Kidney (tissue), 14 donors: ENCODE measurements around the gene BPIFA3. TPM values are rescaled to one million over a fixed set of nuclear protein-coding genes. Genes with fewer than 3 reads are reported as not detected.
"Not testable (repeated sequence)": the region's sequence is repeated elsewhere in the genome, so short reads cannot be mapped to it uniquely, and the experiment has no call there.

Experiments used
- DNase-seq, 5 donors: peaks; one replicate each; pipeline ENCODE4 v3.0.0-alpha.2; 2013 to 2020
- FAIRE-seq: peaks from 2 replicates; lab custom pipeline; 2012; peaks lifted over from hg19 to GRCh38; lab: Jason Lieb, UNC
- H3K27ac ChIP-seq, 2 donors: one replicate each; pipeline ENCODE4 v1.7.0; 2013; ENCODE audit warnings: low read depth in 2 of 2, low read length in 2 of 2, inconsistent platforms in 1 of 2
- H3K27me3 ChIP-seq: one replicate; pipeline ENCODE4 v1.7.1; 2013; ENCODE audit warnings: low read length, inconsistent platforms; ENCODE audit not compliant: control insufficient read depth, insufficient read depth
- H3K36me3 ChIP-seq, 3 donors: one replicate each; pipeline versions ENCODE4 v1.7.0 to v1.7.1; 2013; ENCODE audit warnings: low read length in 3 of 3, control low read depth in 1 of 3, inconsistent platforms in 1 of 3; ENCODE audit not compliant: insufficient read depth in 3 of 3, control insufficient read depth in 2 of 3
- H3K4me1 ChIP-seq, 3 donors: one replicate each; pipeline versions ENCODE4 v1.7.0 to v1.7.1; 2013; ENCODE audit warnings: low read length in 3 of 3, inconsistent platforms in 1 of 3, low read depth in 1 of 3; ENCODE audit not compliant: control insufficient read depth in 2 of 3, insufficient read depth in 2 of 3
- H3K4me3 ChIP-seq, 3 donors: one replicate each; pipeline versions ENCODE4 v1.7.0 to v1.8.1; 2013; ENCODE audit warnings: low read length in 3 of 3, control low read depth in 1 of 3, inconsistent platforms in 1 of 3
- H3K9ac ChIP-seq, 3 donors: one replicate each; pipeline versions ENCODE4 v1.7.0 to v1.7.1; 2013; ENCODE audit warnings: low read length in 3 of 3, control low read depth in 1 of 3, inconsistent platforms in 1 of 3
- H3K9me3 ChIP-seq, 3 donors: one replicate each; pipeline versions ENCODE4 v1.7.0 to v1.7.1; 2013; ENCODE audit warnings: low read length in 3 of 3, control low read depth in 1 of 3, inconsistent platforms in 1 of 3; ENCODE audit not compliant: control insufficient read depth in 2 of 3, insufficient read depth in 1 of 3
- CTCF ChIP-seq: IDR thresholded peaks from 3 replicates; pipeline ENCODE4 v1.5.1; 2012; ENCODE audit warnings: mild to moderate bottlenecking, moderate library complexity, borderline replicate concordance; ENCODE audit not compliant: insufficient read depth; ENCODE audit errors: extremely low read depth
- intact Hi-C: fragments of 100-400 bp; cut with DNase I; formaldehyde crosslinking; loops from one replicate; pipeline ENCODE4 v1.11.1; 2022
- polyA plus RNA-seq: library from polyadenylated mRNA; stranded (reverse); fragments of 350-450 nt; fragmentation: Illumina TruSeq; extraction: RNeasy Lipid Tissue Mini Kit (QIAGEN cat#74804); gene quantifications from one replicate; pipeline ENCODE4 v1.2.3, GENCODE V29; 2014; ENCODE audit warnings: low read depth, low replicate concordance; ENCODE audit not compliant: insufficient read depth
- total RNA-seq: library from RNA; stranded (reverse); fragmentation: NEBNext Ultra II Directional; extraction: Animal tissue kit (Norgen Biotek cat#: 25700); gene quantifications from one replicate; pipeline ENCODE4 v1.2.1, GENCODE V29; 2021
- donor health status: control.
- donor health status: control.
- donor health status: control.
- donor health status: control.
- donor health status: control.
- donor health status: DM: yes; HTN: yes; CAD: no.
- donor health status: Normal renal cell carcinoma (clear cell type).

Gene BPIFA3
- total and polyA plus RNA-seq, 2 donors from 2014 or later = not detected

GRCh38 chr20:33178726-33179125 lies 38.4 kb upstream of the BPIFA3 start:
- H3K4me3 ChIP-seq = no peak overlapping the region
- no peaks in the 10 kb centered on the region for H3K9me3 ChIP-seq
- no peaks in the 10 kb centered on the region for H3K27me3 ChIP-seq
- intact Hi-C loops = no loop called here
- no peak overlapping the region for H3K9ac ChIP-seq
- H3K36me3 ChIP-seq = no peaks in the 10 kb centered on the region
- DNase-seq (peak in 4 of 5 donors; percentile 24 to 59 (median 44)), FAIRE-seq (no peak)
- no peaks in the 10 kb centered on the region for H3K4me1 ChIP-seq
- no peak overlapping the region for H3K27ac ChIP-seq
- TF ChIP-seq CTCF = no peak

- intact Hi-C loops = no loop called here
- TF ChIP-seq CTCF = no peak
Observed at GRCh38 chr20:33180169-33180568, 37.0 kb upstream of the BPIFA3 start.

GRCh38 chr20:33181482-33182093 lies 35.6 kb upstream of the BPIFA3 start:
- Histone ChIP-seq H3K9ac (no peak overlapping the region), H3K9me3 (no peaks in the 10 kb centered on the region), H3K27me3 (no peaks in the 10 kb centered on the region), H3K36me3 (no peaks in the 10 kb centered on the region), H3K27ac (no peak overlapping the region), H3K4me1 (no peaks in the 10 kb centered on the region), H3K4me3 (no peak overlapping the region)
- intact Hi-C loops = no loop called here
- TF ChIP-seq CTCF = no peak
- DNase-seq (no peak), FAIRE-seq (no peak)

More at GRCh38 chr20:33180169-33180568, 37.0 kb upstream of the BPIFA3 start:
- H3K27me3 ChIP-seq = no peaks in the 10 kb centered on the region
- H3K4me1 ChIP-seq = no peaks in the 10 kb centered on the region
- no peaks in the 10 kb centered on the region for H3K36me3 ChIP-seq
- no peak overlapping the region for H3K27ac ChIP-seq
- no peak for DNase-seq
- FAIRE-seq = no peak
- H3K9ac ChIP-seq = no peak overlapping the region
- H3K4me3 ChIP-seq = no peak overlapping the region
- no peaks in the 10 kb centered on the region for H3K9me3 ChIP-seq

- FAIRE-seq = no peak
- H3K4me1 ChIP-seq = no peaks in the 10 kb centered on the region
- intact Hi-C loops = no loop called here
- no peak for DNase-seq
- no peaks in the 10 kb centered on the region for H3K27me3 ChIP-seq
- H3K9me3 ChIP-seq = no peaks in the 10 kb centered on the region
- no peak overlapping the region for H3K4me3 ChIP-seq
- no peak overlapping the region for H3K27ac ChIP-seq
- no peaks in the 10 kb centered on the region for H3K36me3 ChIP-seq
- no peak for TF ChIP-seq CTCF
- no peak overlapping the region for H3K9ac ChIP-seq
Observed at GRCh38 chr20:33183312-33183711, 33.8 kb upstream of the BPIFA3 start.

- H3K36me3 ChIP-seq, FAIRE-seq, H3K9ac ChIP-seq, intact Hi-C loops, H3K27ac ChIP-seq, DNase-seq, H3K4me1 ChIP-seq, H3K27me3 ChIP-seq, H3K4me3 ChIP-seq, H3K9me3 ChIP-seq: not testable (repeated sequence)
Observed at GRCh38 chr20:33185031-33185590, 32.0 kb upstream of the BPIFA3 start.
